GM23338 (cell line): ENCODE results near the gene AOC3. TPM values are rescaled to one million over a fixed set of nuclear protein-coding genes. Genes with fewer than 3 reads are reported as not detected.

Experiments used
- ATAC-seq: fragments of 200-7000 bp; cut with Tn5 transposase; 3 replicates; pipeline ENCODE4 v1.9.1; 2020
- DNase-seq: peaks from one replicate; pipeline ENCODE4 v3.0.0-alpha.2; 2015; ENCODE audit warnings: low spot score
- H2AFZ ChIP-seq: fragments of 200-600 bp; sonication (generic); 2 replicates; pipeline ENCODE4 v1.8.0; 2016; ENCODE audit warnings: antibody characterized with exemption, mild to moderate bottlenecking, moderate library complexity
- H3F3A ChIP-seq: fragments of 200-600 bp; sonication (generic); replicated peaks from 2 replicates; pipeline ENCODE4 v1.8.0; 2017; ENCODE audit warnings: antibody characterized with exemption, mixed run types, low read depth
- H3K27ac ChIP-seq: fragments of 200-600 bp; sonication (generic); 2 replicates; pipeline ENCODE4 v1.6.1; 2016; ENCODE audit warnings: low read depth
- H3K27me3 ChIP-seq: fragments of 200-600 bp; sonication (generic); 2 replicates; pipeline ENCODE4 v1.8.0; 2016; ENCODE audit warnings: mild to moderate bottlenecking, mixed run types, moderate library complexity; ENCODE audit not compliant: insufficient read depth
- H3K36me3 ChIP-seq: fragments of 200-600 bp; sonication (generic); 2 replicates; pipeline ENCODE4 v1.8.0; 2016; ENCODE audit warnings: mild to moderate bottlenecking; ENCODE audit not compliant: insufficient read depth
- H3K4me1 ChIP-seq: fragments of 200-600 bp; sonication (generic); 2 replicates; pipeline ENCODE4 v1.8.0; 2016; ENCODE audit warnings: mild to moderate bottlenecking, moderate library complexity; ENCODE audit not compliant: insufficient read depth
- H3K4me2 ChIP-seq: fragments of 200-600 bp; sonication (generic); 2 replicates; pipeline ENCODE4 v1.7.1; 2017; ENCODE audit warnings: mixed run types
- H3K4me3 ChIP-seq: fragments of 200-600 bp; sonication (generic); 2 replicates; pipeline ENCODE4 v1.6.1; 2016; ENCODE audit warnings: mixed run types
- H3K79me2 ChIP-seq: fragments of 200-600 bp; sonication (generic); replicated peaks from 2 replicates; pipeline ENCODE4 v1.8.0; 2017; ENCODE audit warnings: mild to moderate bottlenecking; ENCODE audit not compliant: insufficient read depth
- H3K9me2 ChIP-seq: fragments of 200-600 bp; sonication (generic); 2 replicates; pipeline ENCODE4 v1.8.0; 2017; ENCODE audit not compliant: insufficient read depth
- H4K20me1 ChIP-seq: fragments of 200-600 bp; sonication (generic); replicated peaks from 2 replicates; pipeline ENCODE4 v1.8.0; 2017; ENCODE audit warnings: mild to moderate bottlenecking; ENCODE audit not compliant: insufficient read depth
- H3K27ac Mint-ChIP-seq: 2 replicates; pipeline ENCODE4 v1.8.0; 2020; ENCODE audit warnings: inconsistent platforms, mild to moderate bottlenecking, moderate library complexity, mixed read lengths
- H3K27me3 Mint-ChIP-seq: 3 replicates; pipeline ENCODE4 v1.8.0; 2022; ENCODE audit warnings: low read depth, mild to moderate bottlenecking, moderate library complexity, mixed read lengths, inconsistent platforms; ENCODE audit not compliant: insufficient read depth, poor library complexity
- H3K36me3 Mint-ChIP-seq: 3 replicates; pipeline ENCODE4 v1.8.0; 2021; ENCODE audit warnings: low read depth, mild to moderate bottlenecking, inconsistent platforms, moderate library complexity, mixed read lengths
- H3K4me1 Mint-ChIP-seq: 3 replicates; pipeline ENCODE4 v1.8.0; 2020; ENCODE audit warnings: mild to moderate bottlenecking, inconsistent platforms, mixed read lengths
- H3K4me3 Mint-ChIP-seq: 3 replicates; pipeline ENCODE4 v1.8.0; 2021; ENCODE audit warnings: moderate library complexity, mild to moderate bottlenecking, inconsistent platforms, mixed read lengths
- H3K9me3 Mint-ChIP-seq: 3 replicates; pipeline ENCODE4 v1.8.0; 2020; ENCODE audit warnings: moderate library complexity, mild to moderate bottlenecking, inconsistent platforms, mixed read lengths
- CTCF ChIP-seq, 2 experiments: fragments of 200-600 bp in 1 of 2; sonication (generic) in 1 of 2; conservative IDR thresholded peaks; 2 replicates each; pipeline versions ENCODE4 v1.5.1 to v1.6.1; 2016 to 2017; ENCODE audit warnings: antibody characterized with exemption in 2 of 2, low read depth in 2 of 2, mild to moderate bottlenecking in 2 of 2, moderate library complexity in 1 of 2
- ETS1 ChIP-seq: IDR thresholded peaks from 2 replicates; pipeline ENCODE4 v1.6.1; 2016; ENCODE audit warnings: antibody characterized with exemption
- JUNB ChIP-seq: IDR thresholded peaks from one replicate; pipeline ENCODE4 v1.6.1; 2016; ENCODE audit warnings: antibody characterized with exemption; ENCODE audit not compliant: unreplicated experiment
- NANOG ChIP-seq: IDR thresholded peaks from 2 replicates; pipeline ENCODE4 v1.6.1; 2016; ENCODE audit warnings: antibody characterized with exemption, borderline replicate concordance
- POLR2AphosphoS5 ChIP-seq: IDR thresholded peaks from 2 replicates; pipeline ENCODE4 v1.6.1; 2016; ENCODE audit warnings: antibody characterized with exemption, low read depth
- STAT1 ChIP-seq: IDR thresholded peaks from one replicate; pipeline ENCODE4 v1.6.1; 2016; ENCODE audit warnings: antibody characterized with exemption; ENCODE audit not compliant: unreplicated experiment
- ZNF114 ChIP-seq: fragments of 250-450 bp; sonication (Bioruptor Pico); IDR thresholded peaks from 2 replicates; pipeline ENCODE4 v1.5.0; 2020; ENCODE audit warnings: mild to moderate bottlenecking, moderate library complexity
- ZNF331 ChIP-seq: fragments of 250-450 bp; sonication (Bioruptor Pico); IDR thresholded peaks from 2 replicates; pipeline ENCODE4 v1.5.0; 2020; ENCODE audit warnings: low read depth, mild to moderate bottlenecking, moderate library complexity
- ZNF462 ChIP-seq: fragments of 250-450 bp; sonication (Bioruptor Pico); IDR thresholded peaks from 2 replicates; pipeline ENCODE4 v1.5.0; 2020; ENCODE audit warnings: mild to moderate bottlenecking, moderate library complexity
- polyA plus RNA-seq: library from polyadenylated mRNA; unstranded; fragments of >200 nt; fragmentation: Nextera tagmentation; extraction: Ambion mirVana; gene quantifications from 2 replicates; pipeline ENCODE4 v1.2.1, GENCODE V29; 2016
- total RNA-seq: library from RNA; depleted of rRNA; stranded (reverse); fragments of >200 nt; shearing (Covaris generic); gene quantifications from 2 replicates; pipeline ENCODE4 v1.2.3, GENCODE V29; 2014

AOC3 gene
- total and polyA plus RNA-seq, 2 experiments from 2014 or later: 1.4 to 1.7 TPM

- no peak for TF ChIP-seq ZNF462 (CRISPR knock-in tag)
Measured at GRCh38 chr17:42804918-42805367, 46.1 kb upstream of the AOC3 start (continued).

GRCh38 chr17:42806249-42806648 lies 44.8 kb upstream of the AOC3 start:
- ATAC-seq (no peak), DNase-seq (no peak)
- no peaks in the 10 kb centered on the region for H3K4me1 ChIP-seq
- no peaks in the 10 kb centered on the region for H3F3A ChIP-seq
- H3K4me2 ChIP-seq: no peak overlapping the region
- Mint-ChIP-seq H3K27ac (no peak overlapping the region), H3K27me3 (peaks cover 2% of the 10 kb centered on the region), H3K4me1 (no peaks in the 10 kb centered on the region), H3K9me3 (no peaks in the 10 kb centered on the region), H3K36me3 (peaks cover 5% of the 10 kb centered on the region; the same call in 2 of the 3 replicates), H3K4me3 (no peak overlapping the region)
- no peak overlapping the region for H2AFZ ChIP-seq
- no peak overlapping the region for H3K27ac ChIP-seq
- 0 out of 2 replicates have a peak, but pooled peaks cover 5% of the 10 kb centered on the region for H3K27me3 ChIP-seq
- peaks cover 12% of the 10 kb centered on the region; the same call in 1 of the 2 replicates for H3K36me3 ChIP-seq
- no peaks in the 10 kb centered on the region for H4K20me1 ChIP-seq
- H3K4me3 ChIP-seq: no peak overlapping the region
- H3K79me2 ChIP-seq: no peaks in the 10 kb centered on the region
- no peaks in the 10 kb centered on the region for H3K9me2 ChIP-seq
- no peak for TF ChIP-seq ZNF331 (CRISPR knock-in tag)
- TF ChIP-seq STAT1: no peak
- TF ChIP-seq NANOG: no peak
- TF ChIP-seq CTCF (conservative IDR thresholded peaks at IDR 0.05; ENCODE audit: low read depth in 2 of 2): no peak
- no peak for TF ChIP-seq ZNF114 (CRISPR knock-in tag)
- no peak for TF ChIP-seq ETS1
- TF ChIP-seq JUNB: no peak
- TF ChIP-seq POLR2AphosphoS5: no peak
